OCI-LY7 (cell line): ENCODE results near the gene ANO3.

Experiments used
- CTCF ChIP-seq: fragments of 200-600 bp; sonication (generic); conservative IDR thresholded peaks from 2 replicates; pipeline ENCODE4 v1.5.1; 2014; ENCODE audit warnings: mild to moderate bottlenecking, antibody characterized with exemption, low read length, moderate library complexity, mixed read lengths
- EZH2phosphoT487 ChIP-seq: fragments of 200-600 bp; sonication (generic); IDR thresholded peaks from 2 replicates; pipeline ENCODE4 v1.6.1; 2018; ENCODE audit warnings: low read depth, borderline replicate concordance, mild to moderate bottlenecking, mixed run types, antibody characterized with exemption, low read length, moderate library complexity, mixed read lengths

GRCh38 chr11:26688701-26689100 is 356.8 kb downstream of the ANO3 start:
- TF ChIP-seq EZH2phosphoT487 (no peak), CTCF (no peak)
